ENCODE measurements around the gene MRPS35.
"Not testable (repeated sequence)": the region's sequence is repeated elsewhere in the genome, so short reads cannot be mapped to it uniquely, and the experiment has no call there.

MRPS35 gene

DNA sequence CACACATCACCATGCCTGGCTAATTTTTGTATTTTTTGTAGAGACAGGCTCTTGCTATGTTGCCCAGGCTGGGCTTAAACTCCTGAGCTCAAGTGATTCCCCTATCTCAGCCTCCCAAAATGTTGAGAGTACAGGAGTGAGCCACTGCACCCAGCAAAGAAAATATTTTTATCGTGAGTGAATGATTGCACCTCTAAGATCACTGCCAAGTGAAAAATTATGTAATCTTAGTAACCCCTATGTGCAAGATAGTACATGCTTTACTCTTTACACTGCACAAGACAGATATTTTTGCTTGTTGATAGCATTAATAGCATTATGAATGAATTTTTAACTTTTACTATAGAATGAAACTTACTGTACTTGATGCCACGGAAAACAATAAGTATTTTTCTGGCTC, 3.4 kb upstream of the MRPS35 start:
- DNase-seq (ENCODE audit: insufficient read length, low spot score) (no peak), FAIRE-seq (no peak)

- no peak for FAIRE-seq
- DNase-seq (ENCODE audit: insufficient read length, low spot score), result no peak
Observed at GRCh38 chr12:27709212-27709931, 1.3 kb upstream of the MRPS35 start.

DNA sequence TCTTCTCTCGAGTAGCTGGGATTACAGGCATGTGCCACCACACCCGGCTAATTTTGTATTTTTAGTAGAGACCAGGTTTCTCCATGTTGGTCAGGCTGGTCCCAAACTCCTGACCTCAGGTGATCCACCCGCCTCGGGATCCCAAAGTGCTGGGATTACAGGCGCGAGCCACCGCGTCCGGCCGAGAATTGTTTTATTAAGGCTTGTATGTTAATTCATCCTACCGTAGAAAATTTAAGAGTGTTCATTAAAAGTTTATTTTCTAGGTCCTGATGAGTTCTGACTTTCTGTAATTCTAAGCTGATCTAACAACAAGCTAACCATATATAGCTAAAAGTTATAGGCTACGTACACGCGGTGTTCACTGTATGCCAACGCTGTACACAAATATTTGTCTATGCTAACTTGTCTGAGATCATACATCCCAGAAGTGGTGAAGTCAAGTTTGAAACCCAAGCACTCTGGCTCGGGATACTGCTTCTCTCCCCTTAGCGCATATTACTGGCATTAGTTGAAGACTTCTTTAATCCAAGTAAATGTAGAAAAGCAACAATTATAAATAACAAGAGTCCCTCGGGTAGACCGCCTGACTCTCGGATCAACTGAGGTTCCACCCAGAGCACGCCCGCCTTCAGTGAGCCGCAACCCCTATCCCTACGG, 570 bp upstream of the MRPS35 start:
- peak; percentile 46 for DNase-seq (ENCODE audit: insufficient read length, low spot score)

GRCh38 chr12:27711317-27711682, 668 bp downstream of the MRPS35 start:
- FAIRE-seq (peak; percentile 33), DNase-seq (ENCODE audit: insufficient read length, low spot score) (no peak)

More for the DNA sequence above, 570 bp upstream of the MRPS35 start:
- FAIRE-seq, result peak; percentile 90

DNA sequence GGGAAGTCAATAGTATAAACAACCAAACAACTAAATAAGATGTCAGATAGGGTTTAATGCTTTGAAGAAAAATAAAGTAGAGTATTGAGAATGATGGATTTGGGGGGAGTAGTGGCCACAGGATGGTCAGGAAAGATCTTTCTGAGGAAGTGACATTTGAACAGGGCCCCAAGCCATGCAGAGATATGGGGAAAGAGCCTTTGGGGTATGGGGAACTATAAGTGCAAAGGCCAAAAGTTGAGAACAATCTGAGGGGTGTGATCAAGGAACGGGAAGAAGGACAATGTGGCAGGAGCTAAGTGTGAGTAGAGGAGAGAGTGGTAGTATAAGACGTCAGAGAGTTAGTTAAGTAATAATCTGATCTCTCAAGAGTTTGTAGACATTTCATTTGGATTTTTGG, 1.3 kb downstream of the MRPS35 start:
- no peak for DNase-seq (ENCODE audit: insufficient read length, low spot score)
- FAIRE-seq, result no peak

DNA sequence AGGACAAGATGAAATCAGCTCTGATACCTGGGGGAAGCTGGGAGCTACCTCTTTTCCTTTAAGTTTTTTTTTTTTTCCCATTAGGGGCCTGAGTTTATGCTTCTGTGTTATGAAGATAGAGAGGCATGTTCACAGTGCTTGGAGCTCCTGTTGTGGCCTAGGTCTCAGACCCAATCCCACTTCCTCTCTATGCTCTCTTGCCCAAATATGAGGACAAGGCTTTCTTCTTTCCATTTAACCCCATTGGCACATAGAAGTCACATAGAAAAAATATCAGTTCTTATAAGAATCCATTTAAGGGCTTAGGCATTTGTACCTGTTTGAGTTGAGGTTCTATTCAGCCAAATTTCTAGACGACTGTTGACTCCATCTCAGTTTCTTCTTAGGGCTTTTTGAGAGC, 12.6 kb downstream of the MRPS35 start:
- FAIRE-seq (no peak), DNase-seq (ENCODE audit: insufficient read length, low spot score) (no peak)

- FAIRE-seq (peak; percentile 80), DNase-seq (ENCODE audit: insufficient read length, low spot score) (no peak)
Observed at GRCh38 chr12:27730097-27730588, 19.5 kb downstream of the MRPS35 start.

DNA sequence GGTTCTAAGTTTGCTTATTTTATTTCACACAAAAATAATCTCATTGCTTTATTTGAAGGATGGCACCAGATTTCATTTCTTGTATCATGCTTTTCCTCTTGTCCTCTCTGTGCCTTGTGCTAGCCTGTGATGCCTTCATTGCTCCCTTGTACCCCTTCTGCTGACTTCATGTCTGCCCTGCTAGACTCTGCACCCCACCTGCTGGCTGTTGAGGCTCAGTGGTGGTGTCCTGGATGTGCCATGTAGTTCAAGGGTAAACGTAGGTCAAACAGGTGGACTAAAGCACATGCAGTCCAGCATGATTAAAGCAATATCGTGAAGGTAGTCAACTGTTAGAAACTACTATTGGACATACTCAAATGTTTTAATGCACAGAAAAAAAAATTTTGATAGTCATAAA, 21.6 kb downstream of the MRPS35 start:
- FAIRE-seq (peak; percentile 93), DNase-seq (ENCODE audit: insufficient read length, low spot score) (peak; percentile 18)

- FAIRE-seq (peak; percentile 94), DNase-seq (ENCODE audit: insufficient read length, low spot score) (peak; percentile 67)
Observed at GRCh38 chr12:27733052-27733656, 22.5 kb downstream of the MRPS35 start.

DNA sequence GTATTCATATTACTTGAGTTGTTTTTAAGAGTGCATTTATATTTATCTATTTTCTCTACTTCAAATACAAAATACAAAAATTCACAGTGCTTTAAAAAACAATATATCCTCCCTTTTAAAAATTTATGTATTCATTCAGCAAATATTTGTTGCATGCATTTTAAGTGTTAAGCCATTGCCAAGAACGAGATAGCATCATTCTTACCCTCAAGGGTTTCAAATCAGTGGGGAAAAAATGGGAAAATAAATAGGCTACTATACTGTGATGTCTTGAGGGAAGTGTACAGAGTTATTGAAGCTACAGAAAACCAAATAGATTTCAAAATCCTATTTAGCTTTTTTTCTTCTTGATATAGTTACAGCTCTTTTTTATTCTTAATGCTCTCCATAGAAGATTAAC, 23.2 kb downstream of the MRPS35 start:
- FAIRE-seq, result no peak
- DNase-seq (ENCODE audit: insufficient read length, low spot score), result no peak

DNA sequence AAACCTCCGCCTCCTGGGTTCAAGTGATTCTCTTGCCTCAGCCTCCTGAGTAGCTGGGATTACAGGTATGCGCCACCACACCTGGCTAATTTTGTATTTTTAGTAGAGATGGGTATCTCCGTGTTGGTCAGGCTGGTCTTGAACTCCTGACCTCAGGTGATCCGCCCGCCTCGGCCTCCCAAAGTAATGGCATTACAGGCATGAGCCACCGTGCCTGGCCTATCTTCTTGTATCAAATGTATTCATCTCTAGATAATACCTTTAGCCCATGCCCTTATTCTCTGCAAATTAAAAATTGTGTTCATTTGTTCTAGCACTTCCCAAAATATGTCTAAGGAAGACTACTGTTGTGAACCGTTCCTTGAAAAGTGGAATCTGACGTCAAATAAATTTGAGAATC, 23.7 kb downstream of the MRPS35 start:
- DNase-seq (ENCODE audit: insufficient read length, low spot score); FAIRE-seq: not testable (repeated sequence)

- no peak for FAIRE-seq
- no peak for DNase-seq (ENCODE audit: insufficient read length, low spot score)
Observed at GRCh38 chr12:27743601-27744000, 33.0 kb downstream of the MRPS35 start.

DNA sequence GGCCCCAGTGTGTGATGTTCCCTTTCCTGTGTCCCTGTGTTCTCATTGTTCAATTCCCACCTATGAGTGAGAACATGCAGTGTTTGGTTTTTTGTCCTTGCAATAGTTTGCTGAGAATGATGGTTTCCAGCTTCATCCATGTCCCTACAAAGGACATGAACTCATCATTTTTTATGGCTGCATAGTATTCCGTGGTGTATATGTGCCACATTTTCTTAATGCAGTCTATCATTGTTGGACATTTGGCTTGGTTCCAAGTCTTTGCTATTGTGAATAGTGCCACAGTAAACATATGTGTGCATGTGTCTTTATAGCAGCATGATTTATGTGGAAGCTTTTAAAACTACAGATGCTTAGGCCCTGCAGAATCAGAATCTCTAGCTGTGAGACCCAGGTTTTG, 35.1 kb downstream of the MRPS35 start:
- not testable (repeated sequence) for FAIRE-seq; DNase-seq (ENCODE audit: insufficient read length, low spot score)

DNA sequence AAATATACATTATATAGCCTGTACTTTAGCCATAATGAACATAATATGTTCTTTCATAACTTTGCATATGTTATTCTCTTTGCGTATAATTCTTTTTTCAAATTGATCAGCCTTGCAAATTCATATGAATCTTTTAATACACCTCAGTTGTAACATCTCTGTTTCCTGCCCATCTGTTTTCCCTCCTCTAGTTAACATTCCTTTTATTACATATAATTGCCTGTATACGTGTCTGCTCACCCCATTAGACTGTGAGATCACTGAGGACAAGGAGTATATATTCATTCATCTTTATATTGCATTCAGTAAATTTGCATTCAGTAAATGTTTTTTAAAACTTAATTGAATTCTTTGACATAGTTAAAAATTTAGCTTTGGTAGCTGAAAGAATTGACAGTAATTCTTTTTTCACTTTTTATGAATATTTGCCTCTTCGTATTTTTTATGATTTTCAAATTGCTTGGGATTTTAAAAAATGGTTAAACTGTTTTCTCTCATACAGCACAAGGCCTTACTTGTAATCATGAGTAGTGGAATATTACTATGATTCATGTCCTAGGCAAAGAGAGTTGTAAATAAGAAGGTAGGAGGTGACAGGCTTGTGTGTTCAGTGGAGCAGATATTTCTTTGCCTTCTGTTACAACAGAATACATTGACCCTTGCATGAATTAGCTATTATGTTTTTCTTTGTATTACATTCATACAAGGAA, 36.6 kb downstream of the MRPS35 start:
- DNase-seq (ENCODE audit: insufficient read length, low spot score) (no peak), FAIRE-seq (peak; percentile 40)

DNA sequence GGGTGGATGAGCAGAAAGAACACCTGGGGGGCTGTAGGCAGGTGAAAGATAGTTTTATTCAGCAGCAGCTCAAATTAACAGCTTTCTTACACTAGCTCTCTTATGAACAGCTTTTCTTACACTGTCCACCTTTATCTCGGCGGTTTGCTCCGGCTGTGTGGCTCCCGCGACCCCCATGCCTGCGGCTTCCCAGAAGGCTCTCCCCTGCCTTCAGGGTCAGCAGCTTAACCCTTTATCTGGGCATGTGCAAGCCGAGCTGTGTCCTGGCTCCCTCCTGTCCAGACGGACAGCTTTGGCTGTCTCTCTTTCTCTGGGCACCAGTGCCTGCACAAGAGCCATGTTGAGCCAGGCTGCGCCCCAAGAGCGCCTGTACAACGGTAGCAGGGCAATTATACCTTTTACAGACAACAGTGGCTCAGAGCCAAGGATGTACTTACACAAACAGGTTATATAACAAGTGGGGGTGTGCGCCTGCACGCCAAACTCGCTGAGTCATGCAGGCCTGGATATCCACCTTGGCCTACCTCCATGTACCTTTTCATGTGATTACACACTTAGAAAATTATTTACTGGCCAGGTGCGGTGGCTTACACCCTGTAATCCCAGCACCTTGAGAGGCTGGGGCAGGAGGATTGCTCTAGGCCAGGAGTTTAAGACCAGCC, 40.9 kb downstream of the MRPS35 start:
- DNase-seq (ENCODE audit: insufficient read length, low spot score) (no peak), FAIRE-seq (peak; percentile 93)

GRCh38 chr12:27754795-27755194, 44.2 kb downstream of the MRPS35 start:
- peak; percentile 86 for FAIRE-seq
- no peak for DNase-seq (ENCODE audit: insufficient read length, low spot score)

GRCh38 chr12:27756670-27757195, 46.1 kb downstream of the MRPS35 start:
- no peak for DNase-seq (ENCODE audit: insufficient read length, low spot score)
- FAIRE-seq, result no peak

- FAIRE-seq, result peak; percentile 57
- no peak for DNase-seq (ENCODE audit: insufficient read length, low spot score)
Observed at GRCh38 chr12:27762757-27763156, 52.1 kb downstream of the MRPS35 start.

DNA sequence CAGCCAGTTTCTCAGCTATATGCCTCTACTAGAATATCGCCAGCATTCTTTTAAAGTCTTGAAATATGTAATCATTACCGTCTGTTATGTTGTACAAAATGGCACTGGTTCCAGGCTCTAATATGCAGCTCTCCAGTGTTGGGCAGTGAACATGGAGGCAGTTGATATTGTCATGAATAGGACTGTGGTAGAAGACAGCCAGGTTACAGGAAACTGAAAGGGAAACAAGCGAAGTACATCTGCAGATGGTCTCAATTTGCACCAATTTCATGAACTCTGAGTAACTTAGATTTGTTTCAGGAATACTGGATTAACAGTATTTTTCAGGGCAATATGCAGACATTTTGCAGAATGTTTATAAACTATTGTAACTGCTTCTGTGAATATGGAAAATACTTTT, 56.0 kb downstream of the MRPS35 start:
- FAIRE-seq (peak; percentile 23), DNase-seq (ENCODE audit: insufficient read length, low spot score) (no peak)

GRCh38 chr12:27769142-27769673, 58.6 kb downstream of the MRPS35 start:
- FAIRE-seq (no peak), DNase-seq (ENCODE audit: insufficient read length, low spot score) (no peak)
